CD14-positive monocyte (primary cell): ENCODE data around the gene PTPN14. TPM values are rescaled to one million over a fixed set of nuclear protein-coding genes. Genes with fewer than 3 reads are reported as not detected.

Source experiments
- DNase-seq, 3 donors: peaks; one replicate each; pipeline ENCODE4 v3.0.0-alpha.2; 2011 to 2022
- H2AFZ ChIP-seq: 2 replicates; pipeline ENCODE4 v1.6.0; 2012; ENCODE audit warnings: mild to moderate bottlenecking, low read depth, low read length, inconsistent platforms; ENCODE audit not compliant: insufficient read depth, poor library complexity, severe bottlenecking
- H3K27ac ChIP-seq, 2 donors: 1 replicate in 1 of 2; 2 replicates in 1 of 2; pipeline ENCODE4 v1.5.1; 2012 to 2013; ENCODE audit warnings: low read length in 2 of 2, control low read depth in 1 of 2, inconsistent platforms in 1 of 2, low read depth in 1 of 2, mild to moderate bottlenecking in 1 of 2
- H3K27me3 ChIP-seq, 2 donors: one replicate each; pipeline versions ENCODE4 v1.6.0 to v1.6.1; 2011 to 2013; ENCODE audit warnings: low read length in 2 of 2; ENCODE audit not compliant: control insufficient read depth in 2 of 2, insufficient read depth in 2 of 2
- H3K36me3 ChIP-seq, 2 donors: replicated peaks in 1 of 2; 1 replicate in 1 of 2; 2 replicates in 1 of 2; pipeline versions ENCODE4 v1.5.1 to v1.6.1; 2012 to 2013; ENCODE audit warnings: low read length in 2 of 2, control low read depth in 1 of 2, inconsistent platforms in 1 of 2, mild to moderate bottlenecking in 1 of 2; ENCODE audit not compliant: insufficient read depth in 2 of 2, control insufficient read depth in 1 of 2
- H3K4me1 ChIP-seq, 2 donors: 1 replicate in 1 of 2; 2 replicates in 1 of 2; pipeline versions ENCODE4 v1.5.1 to v1.6.1; 2012 to 2013; ENCODE audit warnings: low read length in 2 of 2, control low read depth in 1 of 2, inconsistent platforms in 1 of 2, mild to moderate bottlenecking in 1 of 2, moderate library complexity in 1 of 2; ENCODE audit not compliant: insufficient read depth in 2 of 2, control insufficient read depth in 1 of 2
- H3K4me2 ChIP-seq: replicated peaks from 2 replicates; pipeline ENCODE3; 2012; ENCODE audit warnings: low read length, moderate library complexity, mild to moderate bottlenecking; ENCODE audit not compliant: poor library complexity, severe bottlenecking; ENCODE audit errors: extremely low read depth
- H3K4me3 ChIP-seq, 3 experiments: fragments of 200-600 bp in 1 of 3; sonication (generic) in 1 of 3; replicated peaks in 1 of 3; 1 replicate in 2 of 3; 2 replicates in 1 of 3; pipeline ENCODE4 v1.5.1; 2011 to 2013; ENCODE audit warnings: low read length in 3 of 3, mild to moderate bottlenecking in 3 of 3, control low read depth in 2 of 3, low read depth in 2 of 3, inconsistent platforms in 1 of 3, moderate library complexity in 1 of 3
- H3K79me2 ChIP-seq: 2 replicates; pipeline ENCODE4 v1.6.0; 2012; ENCODE audit warnings: mild to moderate bottlenecking, control low read depth, inconsistent platforms, low read length, moderate library complexity; ENCODE audit not compliant: insufficient read depth
- H3K9ac ChIP-seq: 2 replicates; pipeline ENCODE4 v1.6.0; 2017; ENCODE audit warnings: low read length, mild to moderate bottlenecking; ENCODE audit not compliant: insufficient read depth, poor library complexity, severe bottlenecking
- H3K9me3 ChIP-seq, 2 donors: replicated peaks in 1 of 2; 1 replicate in 1 of 2; 2 replicates in 1 of 2; pipeline versions ENCODE4 v1.5.1 to v1.6.1; 2012 to 2013; ENCODE audit warnings: low read length in 2 of 2, control low read depth in 1 of 2; ENCODE audit not compliant: control insufficient read depth in 1 of 2, insufficient read depth in 1 of 2
- H4K20me1 ChIP-seq: 2 replicates; pipeline ENCODE4 v1.6.0; 2012; ENCODE audit warnings: mild to moderate bottlenecking, low read length, control low read depth, moderate library complexity; ENCODE audit not compliant: insufficient read depth
- H3K27ac Mint-ChIP-seq, 7 donors: one replicate each; pipeline ENCODE4 v1.8.0; 2020; ENCODE audit warnings: mild to moderate bottlenecking in 7 of 7, mixed read lengths in 7 of 7, moderate library complexity in 6 of 7, inconsistent platforms in 2 of 7
- H3K27me3 Mint-ChIP-seq, 3 donors: one replicate each; pipeline ENCODE4 v1.8.0; 2021 to 2022; ENCODE audit warnings: low read depth in 3 of 3, mild to moderate bottlenecking in 3 of 3, mixed read lengths in 3 of 3, moderate library complexity in 3 of 3, inconsistent platforms in 1 of 3
- H3K36me3 Mint-ChIP-seq, 2 donors: one replicate each; pipeline ENCODE4 v1.8.0; 2020; ENCODE audit warnings: mixed read lengths in 2 of 2, inconsistent platforms in 1 of 2, mild to moderate bottlenecking in 1 of 2
- H3K4me1 Mint-ChIP-seq: one replicate; pipeline ENCODE4 v1.8.0; 2020; ENCODE audit warnings: mild to moderate bottlenecking, mixed read lengths
- H3K4me3 Mint-ChIP-seq, 2 donors: one replicate each; pipeline ENCODE4 v1.8.0; 2020; ENCODE audit warnings: mild to moderate bottlenecking in 2 of 2, mixed read lengths in 2 of 2, moderate library complexity in 1 of 2
- H3K9me3 Mint-ChIP-seq, 7 donors: one replicate each; pipeline ENCODE4 v1.8.0; 2020 to 2022; ENCODE audit warnings: mixed read lengths in 7 of 7, mild to moderate bottlenecking in 6 of 7, moderate library complexity in 6 of 7, inconsistent platforms in 2 of 7
- CTCF ChIP-seq: fragments of 200-600 bp; IDR thresholded peaks from one replicate; pipeline ENCODE4 v1.8.0; 2022; ENCODE audit warnings: antibody characterized with exemption, mild to moderate bottlenecking
- WGBS: methylation state at CpG from one replicate; pipeline ENCODE4 v1.1.5; 2013; ENCODE audit warnings: missing lambda C conversion rate; ENCODE audit not compliant: insufficient coverage; 5-methylcytosine and 5-hydroxymethylcytosine counted together
- intact Hi-C, 2 donors: fragments of 100-400 bp; cut with micrococcal nuclease; formaldehyde crosslinking; loops; one replicate each; pipeline versions ENCODE4 v1.15.0 to v1.15.1; 2023
- polyA plus RNA-seq, 3 donors: library from polyadenylated mRNA; depleted of rRNA in 1 of 3; unstranded in 2 of 3; stranded (reverse) in 1 of 3; fragments of 300-500 nt in 2 of 3; fragments of >200 nt in 1 of 3; fragmentation: Illumina TruSeq in 2 of 3; gene quantifications; 1 replicate in 2 of 3; 2 replicates in 1 of 3; pipeline ENCODE4 v1.2.3, GENCODE V29; 2012 to 2021

PTPN14 gene
- polyA plus RNA-seq, 3 donors, result 0.01 TPM; not detected in 1

DNA sequence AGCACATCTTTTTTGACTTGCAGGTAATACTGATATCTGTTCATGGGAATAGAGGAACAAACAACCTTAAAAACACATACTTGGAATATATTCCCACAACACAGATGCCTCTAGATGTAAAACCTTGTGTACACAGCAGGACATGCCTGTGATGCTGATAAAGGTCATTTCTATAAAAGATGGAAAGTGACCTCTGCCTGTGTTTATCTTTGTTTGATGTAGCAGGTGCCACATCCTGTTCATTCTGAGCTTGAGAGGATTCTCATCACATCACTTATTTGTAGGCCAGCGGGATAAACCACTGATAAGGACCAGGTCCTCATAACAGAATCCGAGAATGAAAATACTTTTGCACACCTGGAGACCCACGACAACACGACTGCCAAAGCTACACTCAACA, 136.7 kb downstream of the PTPN14 start:
- no peak for DNase-seq
- no peak for TF ChIP-seq CTCF
- Histone ChIP-seq H3K27me3 (no peaks in the 10 kb centered on the region), H3K27ac (no peak overlapping the region), H2AFZ (no peak overlapping the region), H3K36me3 (no peaks in the 10 kb centered on the region), H3K79me2 (no peaks in the 10 kb centered on the region), H3K9me3 (no peaks in the 10 kb centered on the region), H3K4me3 (no peak overlapping the region), H3K9ac (no peak overlapping the region), H4K20me1 (no peaks in the 10 kb centered on the region), H3K4me2 (no peak overlapping the region), H3K4me1 (no peaks in the 10 kb centered on the region)
- Mint-ChIP-seq H3K27ac (no peak overlapping the region), H3K4me1 (no peaks in the 10 kb centered on the region), H3K4me3 (no peak overlapping the region), H3K36me3 (no peaks in the 10 kb centered on the region), H3K9me3 (no peaks in the 10 kb centered on the region), H3K27me3 (peaks cover 0 to 2% (median 2%) of the 10 kb centered on the region in 3 donors)
- intact Hi-C loops, result no loop called here
- 94% methylated on average over 4 of the region's 4 CpGs for WGBS

DNA sequence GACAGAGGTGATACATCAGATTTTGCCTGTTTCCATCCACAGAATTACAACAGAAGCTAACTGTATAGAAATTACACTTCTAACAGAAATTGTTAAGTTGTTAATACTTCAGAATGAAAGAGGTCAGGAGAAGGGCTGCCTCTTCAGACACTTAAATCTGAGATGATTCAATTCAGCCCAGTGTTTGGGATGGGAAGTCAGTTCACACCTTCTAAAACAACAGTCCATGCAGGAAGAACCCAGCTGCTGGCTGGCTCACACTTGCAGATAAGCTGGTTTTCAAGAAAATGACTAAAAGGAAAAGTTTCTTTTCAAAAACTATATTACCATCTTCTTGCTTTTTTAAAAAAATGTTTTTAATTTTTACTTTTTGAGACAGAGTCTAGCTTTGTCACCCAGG, 138.1 kb downstream of the PTPN14 start:
- no peak overlapping the region for H3K27ac ChIP-seq
- Mint-ChIP-seq H3K9me3 (no peaks in the 10 kb centered on the region), H3K27ac (no peak overlapping the region), H3K4me1 (no peaks in the 10 kb centered on the region), H3K4me3 (no peak overlapping the region), H3K36me3 (no peaks in the 10 kb centered on the region), H3K27me3 (peaks cover 0 to 2% (median 2%) of the 10 kb centered on the region in 3 donors)
- DNase-seq, result no peak
- H3K9ac ChIP-seq, result no peak overlapping the region
- intact Hi-C loops, result no loop called here
- no peak overlapping the region for H2AFZ ChIP-seq
- H3K36me3 ChIP-seq, result no peaks in the 10 kb centered on the region
- no peak overlapping the region for H3K4me2 ChIP-seq
- TF ChIP-seq CTCF, result no peak
- no peak overlapping the region for H3K4me3 ChIP-seq
- no peaks in the 10 kb centered on the region for H3K9me3 ChIP-seq
- H3K79me2 ChIP-seq, result no peaks in the 10 kb centered on the region
- no peaks in the 10 kb centered on the region for H3K27me3 ChIP-seq
- H4K20me1 ChIP-seq, result no peaks in the 10 kb centered on the region
- no peaks in the 10 kb centered on the region for H3K4me1 ChIP-seq
